Osteocyte (in vitro differentiated cells): Measurements from ENCODE around the gene CTRB2. TPM values are rescaled to one million over a fixed set of nuclear protein-coding genes. Genes with fewer than 3 reads are reported as not detected.
"Not testable (repeated sequence)": the region's sequence is repeated elsewhere in the genome, so short reads cannot be mapped to it uniquely, and the experiment has no call there.

Experiments used
- DNase-seq: peaks from one replicate; pipeline ENCODE4 v3.0.0; 2021; ENCODE audit warnings: mixed read lengths; ENCODE audit not compliant: unreplicated experiment; ENCODE audit errors: extremely low spot score
- H3K27ac Mint-ChIP-seq: one replicate; pipeline ENCODE4 v1.8.0; 2021; ENCODE audit warnings: mild to moderate bottlenecking, mixed read lengths; ENCODE audit not compliant: unreplicated experiment
- H3K27me3 Mint-ChIP-seq: one replicate; pipeline ENCODE4 v1.8.0; 2021; ENCODE audit warnings: mixed read lengths; ENCODE audit not compliant: unreplicated experiment
- H3K36me3 Mint-ChIP-seq: one replicate; pipeline ENCODE4 v1.8.0; 2021; ENCODE audit warnings: mixed read lengths; ENCODE audit not compliant: unreplicated experiment
- H3K4me1 Mint-ChIP-seq: one replicate; pipeline ENCODE4 v1.8.0; 2021; ENCODE audit warnings: mixed read lengths; ENCODE audit not compliant: unreplicated experiment
- H3K4me3 Mint-ChIP-seq: one replicate; pipeline ENCODE4 v1.8.0; 2021; ENCODE audit warnings: mild to moderate bottlenecking, moderate library complexity, mixed read lengths; ENCODE audit not compliant: unreplicated experiment
- H3K9me3 Mint-ChIP-seq: one replicate; pipeline ENCODE4 v1.8.0; 2021; ENCODE audit warnings: mixed read lengths; ENCODE audit not compliant: unreplicated experiment
- CTCF ChIP-seq: fragments of 200-600 bp; sonication (generic); IDR thresholded peaks from 2 replicates; pipeline ENCODE4 v1.5.0; 2021; ENCODE audit warnings: antibody characterized with exemption, mild to moderate bottlenecking, moderate library complexity
- total RNA-seq: library from RNA; stranded (reverse); gene quantifications from 2 replicates; pipeline ENCODE4 v1.2.1, GENCODE V29; 2021

CTRB2 gene
- total RNA-seq, 1 donor from 2014 or later = not detected

DNA sequence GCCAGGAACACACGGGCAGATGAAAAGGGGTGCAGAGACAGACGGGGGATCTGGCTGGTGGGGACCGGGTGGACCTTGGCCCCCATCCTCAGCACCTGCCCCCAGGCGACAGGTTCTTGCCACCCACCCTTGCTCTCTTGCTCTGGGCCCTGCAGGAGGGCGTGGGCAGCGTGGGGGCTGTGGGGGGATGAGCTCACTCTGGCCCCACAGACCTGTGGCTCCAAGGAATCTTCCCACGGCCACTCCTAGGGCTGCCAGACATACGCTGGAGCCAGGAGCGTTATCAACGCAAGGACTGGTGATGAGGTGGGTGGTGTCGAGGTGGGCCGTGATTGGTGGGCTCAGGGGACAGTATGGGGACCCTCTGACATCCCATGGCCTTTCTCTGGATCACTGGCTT, 18.1 kb upstream of the CTRB2 start:
- Mint-ChIP-seq H3K9me3 (no peaks in the 10 kb centered on the region), H3K27ac (no peak overlapping the region), H3K4me3 (no peak overlapping the region)

GRCh38 chr16:75224306-75225082, 17.5 kb upstream of the CTRB2 start:
- H3K36me3 Mint-ChIP-seq = peaks cover 6% of the 10 kb centered on the region
- H3K4me3 Mint-ChIP-seq = no peak overlapping the region
- no peak for TF ChIP-seq CTCF
- no peak for DNase-seq
- no peaks in the 10 kb centered on the region for H3K27me3 Mint-ChIP-seq
- H3K4me1 Mint-ChIP-seq = peaks cover 15% of the 10 kb centered on the region
- H3K27ac Mint-ChIP-seq = no peak overlapping the region
- no peaks in the 10 kb centered on the region for H3K9me3 Mint-ChIP-seq

More for the DNA sequence above, 18.1 kb upstream of the CTRB2 start:
- no peak for TF ChIP-seq CTCF
- peaks cover 8% of the 10 kb centered on the region for H3K36me3 Mint-ChIP-seq
- no peak for DNase-seq
- no peaks in the 10 kb centered on the region for H3K27me3 Mint-ChIP-seq
- peaks cover 10% of the 10 kb centered on the region for H3K4me1 Mint-ChIP-seq

DNA sequence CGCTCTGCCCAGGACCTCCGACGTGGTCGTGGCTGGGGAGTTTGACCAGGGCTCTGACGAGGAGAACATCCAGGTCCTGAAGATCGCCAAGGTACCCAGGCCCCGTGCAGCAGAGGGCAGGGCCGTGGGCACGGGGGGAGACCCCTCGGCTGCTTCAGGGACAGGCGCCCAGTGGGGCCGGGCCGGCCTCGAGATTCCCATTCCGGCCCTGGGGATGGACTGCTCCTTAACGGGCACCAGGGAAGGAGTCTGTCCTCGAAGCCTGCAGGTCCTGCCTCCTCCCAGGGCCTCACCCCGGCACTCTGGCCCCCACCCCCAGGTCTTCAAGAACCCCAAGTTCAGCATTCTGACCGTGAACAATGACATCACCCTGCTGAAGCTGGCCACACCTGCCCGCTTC, 16.2 kb upstream of the CTRB2 start:
- H3K4me3 Mint-ChIP-seq, H3K27me3 Mint-ChIP-seq, H3K27ac Mint-ChIP-seq, DNase-seq, H3K9me3 Mint-ChIP-seq, H3K36me3 Mint-ChIP-seq: not testable (repeated sequence)
- H3K4me1 Mint-ChIP-seq = peaks cover 19% of the 10 kb centered on the region

DNA sequence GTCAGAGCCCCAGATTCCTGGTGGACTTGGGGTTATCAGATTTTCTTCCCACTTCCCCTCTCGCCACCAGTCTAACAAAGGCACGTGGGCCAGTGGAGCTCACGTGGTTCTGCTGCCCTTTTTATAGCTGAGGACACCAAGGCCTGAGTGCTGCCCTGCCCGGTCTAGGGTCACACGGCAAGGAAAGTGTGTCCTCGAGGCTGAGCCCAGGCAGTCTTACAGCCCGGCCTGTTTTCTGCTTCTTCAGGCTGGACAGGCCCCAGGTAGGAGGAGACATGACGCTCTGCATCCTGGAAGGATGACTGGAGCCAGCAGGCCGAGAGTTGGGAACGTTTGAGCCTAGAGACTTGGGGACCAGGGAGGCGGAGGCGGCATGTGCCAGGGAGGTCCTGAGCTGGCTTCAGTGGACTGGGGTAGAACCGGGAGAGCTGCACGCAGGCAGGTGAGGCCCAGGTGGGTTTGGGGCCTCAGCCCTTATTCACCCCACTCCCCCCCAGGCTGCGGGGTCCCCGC, 15.4 kb upstream of the CTRB2 start:
- no peak for TF ChIP-seq CTCF
- no peak overlapping the region for H3K27ac Mint-ChIP-seq
- no peaks in the 10 kb centered on the region for H3K36me3 Mint-ChIP-seq
- H3K4me3 Mint-ChIP-seq = no peak overlapping the region
- peaks cover 15% of the 10 kb centered on the region for H3K4me1 Mint-ChIP-seq
- H3K9me3 Mint-ChIP-seq = no peaks in the 10 kb centered on the region
- H3K27me3 Mint-ChIP-seq = no peaks in the 10 kb centered on the region
- DNase-seq = no peak

DNA sequence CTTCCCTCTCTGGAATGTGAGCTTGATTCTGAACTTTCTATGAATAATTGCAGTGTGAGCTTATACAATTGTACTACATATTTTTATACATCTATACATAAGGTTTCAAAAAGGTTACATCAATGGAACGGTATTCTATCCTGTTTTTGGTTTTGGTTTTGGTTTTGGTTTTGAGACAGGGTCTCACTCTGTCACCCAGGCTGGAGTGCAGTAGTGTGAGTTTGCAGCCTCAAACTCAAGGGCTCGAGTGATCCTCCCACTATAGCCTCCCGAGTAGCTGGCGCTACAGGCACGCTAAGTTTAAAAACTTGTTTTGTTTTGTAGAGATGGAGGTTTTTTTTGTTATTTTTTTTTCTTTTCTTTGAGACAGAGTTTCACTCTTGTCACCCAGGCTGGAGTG, 12.9 kb upstream of the CTRB2 start:
- H3K4me3 Mint-ChIP-seq = no peak overlapping the region
- H3K27me3 Mint-ChIP-seq = no peaks in the 10 kb centered on the region
- no peaks in the 10 kb centered on the region for H3K9me3 Mint-ChIP-seq
- no peaks in the 10 kb centered on the region for H3K36me3 Mint-ChIP-seq
- no peak for DNase-seq
- H3K4me1 Mint-ChIP-seq = peaks cover 12% of the 10 kb centered on the region
- no peak overlapping the region for H3K27ac Mint-ChIP-seq
- TF ChIP-seq CTCF = no peak
